HG03520 (cell line): Measurements from ENCODE around the gene WDR35.
"Not testable (repeated sequence)": the region's sequence is repeated elsewhere in the genome, so short reads cannot be mapped to it uniquely, and the experiment has no call there.

Experiments used
- ATAC-seq: cut with Tn5 transposase; IDR thresholded peaks from one replicate; pipeline ENCODE4 v1.9.1; 2021; ENCODE audit warnings: mild to moderate bottlenecking, moderate library complexity; ENCODE audit not compliant: unreplicated experiment

Gene WDR35

GRCh38 chr2:19942199-19942598 lies 47.7 kb downstream of the WDR35 start:
- ATAC-seq: no peak

DNA sequence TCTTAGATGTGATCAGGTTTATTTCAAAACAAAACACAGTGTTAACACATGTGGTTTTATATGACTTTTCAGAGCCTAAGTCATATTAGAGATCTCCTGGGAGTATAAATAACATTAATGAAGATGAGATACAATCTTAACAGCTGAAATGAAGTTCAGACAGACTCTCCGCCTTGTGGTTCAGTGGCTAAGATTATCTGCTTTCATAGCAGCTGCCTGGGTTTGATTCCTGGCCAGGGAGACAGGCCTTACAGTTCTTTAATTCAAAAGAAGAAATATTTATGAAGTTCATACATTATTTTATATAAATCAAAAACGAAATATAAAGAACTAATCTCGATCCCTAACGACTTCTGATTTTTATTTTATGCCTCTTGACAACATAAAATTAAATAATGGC lies 52.9 kb downstream of the WDR35 start:
- ATAC-seq: no peak

DNA sequence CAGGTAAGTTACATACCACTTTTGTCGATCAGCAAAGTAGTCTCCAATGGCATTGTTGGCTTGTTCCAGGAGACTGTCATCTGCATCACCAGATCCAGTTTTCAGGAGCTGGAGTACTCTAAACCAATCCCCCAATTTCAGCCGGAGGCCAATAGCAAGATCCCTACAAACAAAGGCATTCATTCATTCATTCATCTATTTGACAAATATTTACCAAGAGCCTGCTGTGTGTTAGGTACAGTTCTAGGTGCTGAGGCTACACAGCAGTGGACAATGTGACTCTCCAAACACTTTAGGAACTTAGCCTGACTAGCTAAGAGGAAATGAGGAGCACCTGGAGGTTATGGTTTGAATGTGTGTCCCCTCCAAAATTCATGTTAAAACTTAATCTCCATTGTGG lies 53.7 kb downstream of the WDR35 start:
- ATAC-seq: no peak

GRCh38 chr2:19933351-19933981 lies 56.4 kb downstream of the WDR35 start:
- no peak for ATAC-seq

DNA sequence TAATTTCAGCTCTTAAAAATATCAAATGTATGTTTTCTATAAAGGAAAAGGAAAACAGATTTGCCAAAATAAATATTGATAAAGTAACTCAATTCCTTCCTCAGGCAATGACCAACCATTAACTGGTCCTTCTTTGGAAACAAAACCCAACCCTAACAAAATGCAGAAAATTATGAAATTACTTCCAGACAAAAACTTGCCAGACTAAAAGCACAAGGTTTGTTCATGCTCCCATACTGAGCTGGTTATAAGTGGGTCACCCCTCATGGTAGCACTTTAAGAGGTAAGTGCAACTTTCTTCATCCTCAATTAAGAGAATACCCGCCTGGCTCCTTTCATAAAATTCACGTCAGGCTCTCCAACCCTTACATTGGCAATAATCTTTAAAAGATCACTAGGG lies 57.0 kb downstream of the WDR35 start:
- ATAC-seq: no peak

GRCh38 chr2:19929226-19929625 lies 60.7 kb downstream of the WDR35 start:
- ATAC-seq: no peak

GRCh38 chr2:19927816-19928215 lies 62.1 kb downstream of the WDR35 start:
- ATAC-seq: not testable (repeated sequence)

- not testable (repeated sequence) for ATAC-seq
Measured at GRCh38 chr2:19924526-19924925, 65.4 kb downstream of the WDR35 start.

DNA sequence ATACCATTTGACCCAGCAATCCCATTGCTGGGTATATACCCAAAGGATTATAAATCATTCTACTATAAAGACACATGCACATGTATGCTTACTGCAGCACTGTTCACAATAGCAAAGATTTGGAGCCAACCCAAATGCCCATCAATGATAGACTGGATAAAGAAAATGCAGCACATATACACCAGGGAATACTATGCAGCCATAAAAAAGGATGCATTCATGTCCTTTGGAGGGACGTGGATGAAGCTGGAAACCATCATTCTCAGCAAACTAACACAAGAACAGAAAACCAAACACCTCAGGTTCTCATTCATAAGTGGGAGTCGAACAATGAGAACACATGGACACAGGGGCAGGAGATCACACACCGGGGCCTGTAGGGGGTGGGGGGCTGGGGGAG lies 67.7 kb downstream of the WDR35 start:
- not testable (repeated sequence) for ATAC-seq

- ATAC-seq: no peak
Measured at GRCh38 chr2:19916385-19916950, 73.4 kb downstream of the WDR35 start.

DNA sequence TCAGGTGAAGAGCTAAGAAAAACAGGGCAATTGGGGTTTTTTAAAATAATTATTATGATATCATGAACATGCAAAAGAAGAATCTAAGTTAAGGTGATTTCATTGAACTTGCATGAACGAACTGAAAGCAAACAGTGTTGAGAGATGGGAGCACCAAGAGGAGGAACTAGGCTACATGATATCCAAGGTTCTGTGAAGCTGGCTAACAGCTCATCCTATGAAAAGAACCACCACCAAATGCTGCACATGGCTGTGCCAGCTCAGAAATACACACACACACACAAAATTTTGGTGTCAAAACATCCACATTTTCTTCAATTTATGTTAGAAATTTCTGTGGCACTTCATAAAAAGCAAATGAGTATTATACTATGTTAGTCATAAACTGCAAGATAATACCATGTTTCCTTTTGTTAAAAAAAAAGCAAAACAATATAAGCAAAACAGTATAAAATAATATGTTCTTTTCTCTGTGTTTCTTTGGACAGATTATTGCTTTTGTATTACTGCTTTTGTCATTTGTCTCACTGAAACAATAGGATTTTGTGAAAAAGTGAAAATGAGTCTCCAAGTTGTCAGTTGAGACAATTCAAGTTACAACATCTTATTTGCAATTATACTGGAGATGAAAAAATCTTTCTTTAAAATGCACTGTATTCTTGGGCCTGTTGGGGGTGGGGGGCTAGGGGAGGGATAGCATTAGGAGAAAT lies 75.5 kb downstream of the WDR35 start:
- no peak for ATAC-seq

DNA sequence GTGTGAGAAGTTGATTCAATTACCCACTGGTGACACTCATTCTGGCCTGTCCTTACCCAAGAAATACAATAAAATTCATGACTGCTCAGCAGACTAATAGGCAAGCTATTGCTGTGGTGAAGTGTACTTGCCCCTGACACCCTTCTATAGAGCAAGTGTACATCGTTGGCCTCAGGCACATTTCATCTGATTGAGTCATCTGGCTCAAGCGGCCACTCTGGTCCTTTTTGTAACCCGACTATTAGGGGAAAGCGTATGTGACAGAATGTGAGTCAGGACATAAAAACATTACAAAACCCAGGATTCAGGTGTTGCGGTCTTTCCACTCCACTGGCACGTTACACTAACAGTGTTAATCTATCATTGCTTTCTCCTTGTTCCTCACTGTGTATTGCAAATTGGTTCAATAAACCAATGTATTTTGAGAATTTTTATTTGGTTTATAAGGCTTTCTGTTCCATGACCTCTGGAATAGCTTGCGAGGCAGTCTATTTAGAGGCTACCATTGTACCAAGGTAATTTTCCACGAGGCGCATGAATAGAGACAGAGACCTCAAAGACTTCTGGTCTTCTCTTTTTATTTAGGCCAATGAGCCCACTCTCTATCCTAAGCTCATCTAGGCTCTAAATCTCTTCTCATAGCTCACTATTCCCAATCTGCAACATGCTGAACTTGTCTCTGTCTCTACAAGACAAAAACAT lies 77.9 kb downstream of the WDR35 start:
- ATAC-seq: no peak

- ATAC-seq: peak; percentile 2
Measured at GRCh38 chr2:19902216-19902740, 87.6 kb downstream of the WDR35 start.

- ATAC-seq: peak; percentile 82
Measured at GRCh38 chr2:19901442-19902215, 88.3 kb downstream of the WDR35 start, which contains the start of gene TTC32. Gene TTC32 (minus strand): TSS chr2:19901983. CDS start chr2:19901854, 129 bp downstream.

DNA sequence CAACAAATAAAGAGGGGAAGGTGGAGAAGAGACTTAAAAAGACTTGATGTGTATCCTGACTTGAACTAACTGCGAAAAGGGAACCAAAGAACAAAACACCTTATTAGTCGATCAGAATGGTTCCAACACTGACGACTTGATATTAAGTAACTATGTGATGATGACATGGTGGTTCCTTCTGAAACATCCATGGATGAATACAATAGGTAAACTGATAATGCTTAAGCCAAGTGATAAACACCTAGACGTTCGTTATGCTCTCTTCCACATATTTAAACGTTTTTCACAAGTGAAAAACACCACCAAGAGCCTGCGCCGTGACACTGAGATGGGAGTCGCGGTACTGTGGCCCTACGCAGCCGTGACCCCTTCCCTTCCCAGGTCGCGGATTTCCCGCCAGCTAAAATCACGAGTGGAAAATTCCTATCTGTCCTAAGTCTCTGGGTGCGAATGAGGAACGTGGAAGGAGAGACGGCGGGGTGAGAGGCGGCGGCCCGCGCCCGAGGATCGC lies 88.9 kb downstream of the WDR35 start:
- peak; percentile 0 for ATAC-seq

DNA sequence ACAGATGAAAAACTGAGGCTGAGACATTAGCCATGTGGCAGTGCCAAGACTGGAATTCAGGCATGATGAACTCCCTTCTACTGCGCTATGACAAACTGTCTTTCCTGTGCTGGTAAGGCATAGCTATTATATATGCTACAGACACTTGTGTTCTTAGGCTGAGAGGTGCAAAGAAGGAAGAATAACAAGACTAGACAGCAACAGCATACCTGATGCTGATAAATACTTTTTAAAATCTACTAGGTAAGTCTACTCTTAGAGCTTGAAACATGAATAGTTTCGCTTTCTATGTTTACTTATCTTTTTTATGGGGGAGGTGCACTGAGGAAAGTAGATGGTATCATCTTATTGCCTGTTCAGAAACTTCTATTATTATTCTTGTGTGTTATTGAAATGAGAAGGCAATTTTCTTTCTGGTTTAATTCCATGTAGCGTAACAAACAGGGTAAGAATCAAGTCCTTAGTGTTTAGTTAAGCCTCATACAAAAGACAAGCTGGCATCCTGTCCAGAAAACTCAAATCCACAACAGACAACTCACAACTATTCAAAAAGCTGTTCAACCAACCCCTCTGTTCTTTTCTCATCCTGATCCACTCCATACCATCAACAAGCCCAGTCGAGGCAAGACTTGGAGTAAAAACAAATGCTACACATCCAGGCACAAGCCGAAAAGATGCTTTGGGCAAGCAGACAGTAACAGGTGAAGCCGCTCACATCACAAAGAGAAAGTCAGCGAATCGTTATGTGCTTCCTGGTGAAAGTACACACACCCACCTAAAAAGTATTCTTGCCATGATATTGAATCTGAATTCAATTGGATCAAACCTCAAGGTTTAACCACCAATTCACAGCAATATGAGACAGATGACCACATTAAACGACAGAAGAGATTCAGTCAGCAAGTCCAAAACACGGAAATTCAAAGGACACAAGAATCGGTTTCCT lies 89.6 kb downstream of the WDR35 start:
- peak; percentile 31 for ATAC-seq

DNA sequence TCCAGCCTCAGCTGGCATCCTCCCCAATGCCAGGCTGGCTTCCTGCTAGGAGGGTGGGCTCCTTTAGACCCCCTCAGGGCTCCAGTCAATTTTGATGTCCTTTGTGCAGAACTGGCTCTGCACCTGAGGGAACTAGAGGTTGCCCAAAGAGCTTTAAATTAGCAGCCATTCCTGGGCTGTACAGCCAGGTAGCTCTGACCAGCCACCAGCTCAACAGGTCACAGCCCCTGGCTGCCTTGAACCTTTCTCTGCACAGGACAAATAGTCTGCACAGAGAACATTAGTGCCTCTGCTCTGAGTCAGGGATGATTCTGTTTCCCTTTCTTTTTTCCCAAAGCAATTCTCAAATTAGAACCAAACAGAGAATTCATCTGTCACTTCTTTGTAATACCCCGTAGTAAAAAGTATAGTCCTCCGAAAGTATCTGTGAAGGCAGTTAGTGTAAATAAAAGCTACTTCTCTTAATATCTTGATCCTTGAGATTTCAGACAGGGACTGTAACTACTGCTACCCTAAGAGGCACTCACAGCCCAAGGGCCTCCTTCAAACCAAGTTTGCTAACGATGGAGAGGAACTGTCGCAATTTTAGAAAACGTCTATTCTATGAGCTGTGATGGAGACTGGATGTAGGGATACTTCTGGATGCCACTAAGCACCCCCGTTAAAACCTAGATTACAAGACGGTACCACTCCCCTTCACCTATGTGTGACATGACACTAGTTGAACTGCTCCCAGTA lies 91.1 kb downstream of the WDR35 start:
- no peak for ATAC-seq

GRCh38 chr2:19897623-19898245 lies 92.2 kb downstream of the WDR35 start:
- ATAC-seq: no peak
